GM12875 (cell line): ENCODE results near the gene DSTYK.

Source experiments
- H3K4me3 ChIP-seq: one replicate; pipeline ENCODE4 v1.5.1; 2011; ENCODE audit warnings: low read depth, low read length, control low read depth
- TF ChIP-seq, protein P1 (sequence below): IDR thresholded peaks from 2 replicates; pipeline ENCODE4 v1.5.1; 2011; ENCODE audit warnings: low read depth, mild to moderate bottlenecking, control low read depth, inconsistent platforms, low read length, moderate library complexity, borderline replicate concordance; ENCODE audit not compliant: insufficient read depth

The DSTYK gene

DNA sequence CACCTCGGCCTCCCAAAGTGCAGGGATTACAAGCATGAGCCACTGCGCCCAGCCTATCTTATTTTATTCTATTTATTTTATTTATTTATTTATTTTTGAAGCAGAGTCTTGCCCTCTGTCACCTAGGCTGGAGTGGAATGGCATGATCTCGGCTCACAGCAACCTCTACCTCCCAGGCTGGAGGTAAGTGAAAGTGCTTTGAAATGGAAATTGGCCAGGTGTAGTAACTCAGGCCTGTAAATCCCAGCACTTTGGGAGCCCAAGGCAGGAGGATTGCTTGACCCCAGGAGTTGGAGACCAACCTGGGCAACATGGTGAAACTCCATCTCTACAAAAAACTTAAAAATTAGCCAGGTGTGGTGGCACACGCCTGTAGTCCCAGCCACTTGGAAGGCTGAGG, 5.1 kb upstream of the DSTYK start:
- no peak overlapping the region for H3K4me3 ChIP-seq
- TF ChIP-seq, protein P1, sequence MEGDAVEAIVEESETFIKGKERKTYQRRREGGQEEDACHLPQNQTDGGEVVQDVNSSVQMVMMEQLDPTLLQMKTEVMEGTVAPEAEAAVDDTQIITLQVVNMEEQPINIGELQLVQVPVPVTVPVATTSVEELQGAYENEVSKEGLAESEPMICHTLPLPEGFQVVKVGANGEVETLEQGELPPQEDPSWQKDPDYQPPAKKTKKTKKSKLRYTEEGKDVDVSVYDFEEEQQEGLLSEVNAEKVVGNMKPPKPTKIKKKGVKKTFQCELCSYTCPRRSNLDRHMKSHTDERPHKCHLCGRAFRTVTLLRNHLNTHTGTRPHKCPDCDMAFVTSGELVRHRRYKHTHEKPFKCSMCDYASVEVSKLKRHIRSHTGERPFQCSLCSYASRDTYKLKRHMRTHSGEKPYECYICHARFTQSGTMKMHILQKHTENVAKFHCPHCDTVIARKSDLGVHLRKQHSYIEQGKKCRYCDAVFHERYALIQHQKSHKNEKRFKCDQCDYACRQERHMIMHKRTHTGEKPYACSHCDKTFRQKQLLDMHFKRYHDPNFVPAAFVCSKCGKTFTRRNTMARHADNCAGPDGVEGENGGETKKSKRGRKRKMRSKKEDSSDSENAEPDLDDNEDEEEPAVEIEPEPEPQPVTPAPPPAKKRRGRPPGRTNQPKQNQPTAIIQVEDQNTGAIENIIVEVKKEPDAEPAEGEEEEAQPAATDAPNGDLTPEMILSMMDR, result no peak

DNA sequence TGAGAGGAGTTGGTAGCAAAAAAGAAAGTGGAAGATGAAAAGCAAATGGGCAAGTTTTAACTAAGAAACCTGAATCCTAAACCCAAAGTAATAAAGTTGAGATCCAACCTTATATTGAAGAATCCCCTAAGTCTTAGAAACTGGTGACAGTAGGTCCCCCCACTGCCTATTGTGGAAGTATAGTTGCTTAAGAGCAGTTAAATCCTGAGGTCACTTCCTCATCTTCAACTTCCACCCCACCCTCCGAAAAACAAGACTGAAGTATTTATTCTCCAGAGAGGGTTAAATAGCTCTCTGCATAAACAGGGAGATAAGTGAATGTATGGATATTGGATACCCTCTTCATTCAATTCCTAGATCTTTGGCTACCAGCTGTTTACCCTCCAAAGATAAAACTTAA, 3.3 kb upstream of the DSTYK start:
- H3K4me3 ChIP-seq, result no peak overlapping the region
- TF ChIP-seq, protein P1, result no peak

DNA sequence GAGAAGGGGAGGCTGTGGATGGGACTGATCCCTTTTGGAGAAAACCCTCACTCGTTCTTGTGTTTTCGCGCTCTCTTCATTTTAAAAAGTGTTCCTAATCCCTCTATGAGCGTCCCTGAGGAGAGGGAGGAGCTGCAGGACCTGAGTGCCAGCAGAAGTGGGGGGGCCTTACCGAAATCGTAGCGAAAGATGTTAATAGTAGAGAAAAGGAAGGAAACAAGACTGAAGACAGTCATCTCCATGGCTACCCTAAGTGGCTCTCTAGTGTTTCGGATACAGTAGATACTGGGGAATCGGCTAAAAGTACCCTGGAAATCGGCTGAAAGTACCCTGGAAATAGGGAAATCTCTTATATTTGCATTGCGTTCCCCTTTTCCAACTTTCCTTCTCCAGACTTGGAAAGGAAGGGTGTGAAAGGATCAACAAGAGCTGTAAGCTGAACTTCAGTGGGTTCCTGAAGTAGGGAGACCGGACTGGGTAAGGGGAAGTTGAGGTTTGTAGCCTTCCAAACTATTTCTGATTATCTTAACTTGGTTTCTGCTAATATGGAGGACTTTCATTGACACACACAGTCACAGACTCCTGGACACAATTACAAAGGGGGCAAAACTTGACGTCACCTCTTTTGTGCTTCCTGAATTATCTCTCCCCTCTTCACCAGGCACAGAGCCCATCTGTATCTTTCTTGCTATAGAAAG, 486 bp upstream of the DSTYK start:
- TF ChIP-seq, protein P1, result no peak
- peak overlapping the region; percentile 55 for H3K4me3 ChIP-seq

DNA sequence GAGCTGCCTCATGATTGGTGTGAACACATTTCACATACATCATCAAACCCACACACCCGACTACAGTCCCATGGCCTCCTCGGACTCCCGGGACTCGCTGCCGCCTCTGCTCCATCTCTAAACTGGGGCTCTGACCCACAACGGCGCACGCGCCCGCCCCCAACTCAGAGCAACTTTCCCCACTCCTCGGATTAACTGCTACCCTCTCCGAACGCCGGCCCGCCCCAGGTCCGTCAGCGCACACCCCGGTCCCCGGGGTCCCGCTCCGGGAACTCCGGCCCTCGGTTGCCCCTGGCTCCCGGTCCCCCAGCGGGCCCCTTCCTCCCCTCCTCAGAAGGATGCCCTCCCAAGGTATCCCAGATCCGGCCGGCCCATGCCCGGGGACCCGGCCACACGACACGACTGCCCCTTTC, 740 bp downstream of the DSTYK start:
- H3K4me3 ChIP-seq, result peak overlapping the region; percentile 55
- TF ChIP-seq, protein P1, result no peak

DNA sequence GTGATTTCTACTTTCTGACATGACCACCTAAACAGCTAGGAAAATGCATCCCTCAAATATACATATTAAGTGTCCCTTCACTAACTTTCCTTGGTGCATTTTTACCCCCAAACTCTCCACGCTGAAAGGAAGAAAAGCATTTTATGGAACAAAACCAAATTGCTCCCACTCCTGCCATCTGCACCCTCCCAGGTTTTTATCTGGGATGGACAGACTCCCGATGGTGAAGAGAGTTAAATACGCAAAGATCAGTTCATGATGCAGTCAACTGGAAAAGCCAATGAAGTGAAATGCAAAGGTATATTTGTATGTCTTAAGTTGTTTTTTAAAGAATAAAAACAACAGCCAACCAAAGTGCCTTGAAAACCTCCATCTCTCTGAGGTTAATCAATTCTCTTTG, 2.7 kb downstream of the DSTYK start:
- no peak overlapping the region for H3K4me3 ChIP-seq

DNA sequence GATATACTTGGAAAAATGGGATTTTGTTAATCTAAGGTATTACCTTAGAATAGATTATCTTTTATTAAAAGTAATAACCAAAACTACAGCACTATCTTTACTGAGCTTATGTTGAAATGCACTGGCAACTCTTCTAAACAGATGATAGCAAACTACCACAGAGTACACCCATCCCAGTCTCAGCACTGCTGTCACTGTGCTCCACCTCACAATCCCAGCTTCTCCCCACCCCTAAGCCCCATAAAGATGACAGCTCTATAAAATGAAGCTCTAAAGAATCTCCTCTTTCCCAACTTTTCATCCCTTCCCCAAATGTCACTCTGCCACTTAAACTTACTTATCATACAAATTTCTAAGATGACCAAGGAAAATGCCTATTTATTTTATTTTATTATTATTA, 6.4 kb downstream of the DSTYK start:
- no peak overlapping the region for H3K4me3 ChIP-seq
- TF ChIP-seq, protein P1, result no peak

More for the DNA sequence above, 2.7 kb downstream of the DSTYK start:
- TF ChIP-seq, protein P1, result no peak

DNA sequence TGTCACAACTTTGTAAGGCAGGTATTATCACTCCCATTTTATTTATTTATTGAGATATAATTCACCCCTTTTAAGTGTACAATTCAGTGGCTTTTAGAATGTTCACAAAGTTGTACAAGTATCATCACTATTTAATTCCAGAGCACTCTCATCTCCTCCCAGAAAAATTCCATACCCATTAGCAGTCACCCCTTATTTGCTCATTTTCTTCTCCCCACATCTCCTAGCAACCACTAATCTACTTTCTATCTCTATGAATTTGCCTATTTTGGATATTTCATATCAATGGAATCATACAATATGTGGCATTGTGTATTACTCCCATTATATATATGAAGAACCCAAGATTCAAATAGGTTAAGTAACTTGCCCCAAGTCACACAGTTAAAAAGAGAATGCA, 7.0 kb downstream of the DSTYK start:
- no peak overlapping the region for H3K4me3 ChIP-seq
- TF ChIP-seq, protein P1, result no peak
